Measurements from ENCODE around the gene SLC37A4. TPM values are rescaled to one million over a fixed set of nuclear protein-coding genes. Genes with fewer than 3 reads are reported as not detected.
A peak's percentile ranks its signal among the peaks of the same experiment; 100 is the strongest.
"Not testable (repeated sequence)": the region's sequence is repeated elsewhere in the genome, so short reads cannot be mapped to it uniquely, and the experiment has no call there.

Gene SLC37A4
- total RNA-seq, 2 donors from 2014 or later: 43.0 to 59.9 TPM

DNA sequence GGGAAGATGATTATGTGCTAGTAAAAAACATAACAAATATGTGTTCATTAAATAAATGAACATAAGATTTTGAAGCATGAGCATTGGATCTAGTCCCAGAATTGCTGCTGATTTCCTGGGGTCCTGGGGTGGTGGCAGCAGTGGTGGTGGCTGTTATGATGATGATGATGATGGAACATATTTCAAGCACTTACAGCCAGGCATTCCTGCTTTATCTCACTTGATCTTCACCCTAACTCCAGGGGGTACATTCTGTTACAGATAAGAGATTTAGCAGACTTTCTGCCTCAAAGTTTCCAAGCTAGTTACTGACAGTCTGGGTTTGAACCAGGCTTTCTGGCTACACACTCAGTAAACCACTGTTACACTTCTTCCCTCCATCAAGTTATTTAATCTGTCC, 6.9 kb downstream of the SLC37A4 start:
- no peak for ATAC-seq
- no peak for DNase-seq
- intact Hi-C loops (cut with DNase I, micrococcal nuclease): no loop called here

DNA sequence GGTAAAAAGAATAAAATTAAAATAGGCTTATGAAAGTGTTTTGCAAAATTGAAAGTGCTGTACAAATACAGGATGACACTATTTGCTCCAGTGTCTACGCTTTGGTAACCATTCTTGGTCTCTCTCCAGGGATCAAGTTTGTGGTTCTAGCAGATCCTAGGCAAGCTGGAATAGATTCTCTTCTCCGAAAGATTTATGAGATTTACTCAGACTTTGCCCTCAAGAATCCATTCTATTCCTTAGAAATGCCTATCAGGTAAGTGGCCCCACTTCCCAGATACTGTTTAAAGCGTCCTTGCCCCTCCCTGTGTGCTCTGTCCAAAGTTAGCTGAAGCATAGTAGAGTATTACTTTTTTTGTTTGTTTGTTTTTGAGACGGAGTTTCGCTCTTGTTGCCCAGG, 9.0 kb downstream of the SLC37A4 start:
- ATAC-seq: peak; percentile 29
- intact Hi-C loops (cut with DNase I, micrococcal nuclease): no loop called here
- no peak for DNase-seq

DNA sequence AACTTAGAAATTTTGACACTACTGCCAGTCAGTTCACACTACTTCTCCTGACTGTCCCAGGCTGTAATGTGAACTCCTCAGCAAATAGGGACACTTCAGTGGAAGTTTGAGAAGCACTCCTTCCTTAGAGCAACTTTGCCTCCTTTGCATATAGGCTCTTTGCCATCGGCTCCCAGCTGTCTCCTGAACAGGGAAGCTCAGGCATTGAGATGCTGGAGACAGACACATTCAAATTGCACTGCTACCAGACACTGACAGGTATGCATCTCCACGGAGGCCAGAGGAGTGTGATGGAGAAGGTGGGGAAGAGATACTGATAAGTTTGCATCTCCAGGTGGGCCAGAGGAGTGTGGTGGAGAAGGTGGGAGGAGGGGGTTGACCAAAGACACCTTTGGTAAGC, 10.7 kb downstream of the SLC37A4 start:
- DNase-seq (no peak), ATAC-seq (no peak)
- intact Hi-C loops (cut with DNase I, micrococcal nuclease): no loop called here

DNA sequence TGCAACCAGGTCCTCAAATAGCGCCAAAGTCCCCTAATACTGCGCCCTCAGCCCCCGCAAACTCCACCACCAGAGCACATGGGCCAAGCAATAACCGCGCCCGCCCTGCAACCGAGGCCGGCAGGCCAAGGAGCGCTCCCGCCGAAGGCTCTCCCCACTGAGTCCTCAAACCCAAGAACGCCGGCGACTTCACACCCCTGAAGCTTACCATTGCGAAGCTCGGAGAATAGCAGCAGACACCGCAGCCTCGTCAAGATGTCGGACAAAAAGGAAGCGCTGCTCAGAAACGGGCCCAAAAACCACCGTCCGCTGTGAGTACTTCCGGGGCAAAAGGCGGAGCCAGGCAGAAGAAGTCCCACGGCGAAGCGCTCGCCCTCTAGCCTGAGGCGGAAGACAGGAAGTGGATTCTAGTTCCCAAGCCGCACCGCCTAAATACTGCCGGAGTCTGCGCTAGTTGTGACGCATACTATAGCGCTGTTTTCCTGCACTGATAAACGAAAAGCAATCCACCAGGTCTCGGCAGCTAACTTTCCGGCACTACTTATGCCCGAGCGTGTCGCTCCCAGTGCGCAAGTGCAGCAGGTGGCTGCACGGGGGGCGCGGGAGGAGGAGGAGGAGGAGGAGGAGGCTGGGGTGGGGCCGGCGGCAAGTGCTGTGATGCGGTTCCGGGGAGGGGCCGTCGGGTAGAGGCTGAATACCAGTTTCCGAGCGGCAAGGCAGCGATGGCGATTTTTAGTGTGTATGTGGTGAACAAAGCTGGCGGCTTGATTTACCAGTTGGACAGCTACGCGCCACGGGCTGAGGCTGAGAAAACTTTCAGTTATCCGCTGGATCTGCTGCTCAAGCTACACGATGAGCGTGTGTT, 12.4 kb downstream of the SLC37A4 start, which contains the start of the genes RPS25 and TRAPPC4:
RPS25 (minus strand) TSS at position 270 of the 865 bp plus-strand sequence; CDS start at position 211, 59 bp downstream.
TRAPPC4 (plus strand) TSS at position 693 of the 865 bp plus-strand sequence; CDS start at position 723, 30 bp downstream.
- peak; percentile 95 to 97 for DNase-seq
- intact Hi-C loops (cut with DNase I, micrococcal nuclease): no loop called here
- ATAC-seq: peak; percentile 85

DNA sequence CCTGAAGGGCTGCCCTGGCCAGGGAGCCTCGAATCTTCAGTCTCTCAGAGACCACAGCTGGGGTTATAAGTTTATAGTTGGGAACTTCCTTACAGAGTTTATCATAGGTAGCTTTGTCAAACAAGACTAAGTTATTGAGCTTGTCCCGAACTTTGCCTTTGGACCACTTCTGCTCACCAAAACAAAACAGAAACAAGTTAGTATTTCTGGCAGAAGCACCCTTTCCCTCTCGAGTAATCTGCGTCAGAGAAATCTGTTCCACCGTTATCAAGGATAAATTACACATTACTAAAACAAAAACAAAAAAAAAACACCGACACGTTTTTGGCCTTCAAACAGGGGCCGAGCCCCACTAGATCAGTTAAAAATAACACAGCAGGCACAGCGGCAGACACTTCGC, 13.3 kb downstream of the SLC37A4 start:
- DNase-seq; intact Hi-C loops (cut with DNase I, micrococcal nuclease): not testable (repeated sequence)

DNA sequence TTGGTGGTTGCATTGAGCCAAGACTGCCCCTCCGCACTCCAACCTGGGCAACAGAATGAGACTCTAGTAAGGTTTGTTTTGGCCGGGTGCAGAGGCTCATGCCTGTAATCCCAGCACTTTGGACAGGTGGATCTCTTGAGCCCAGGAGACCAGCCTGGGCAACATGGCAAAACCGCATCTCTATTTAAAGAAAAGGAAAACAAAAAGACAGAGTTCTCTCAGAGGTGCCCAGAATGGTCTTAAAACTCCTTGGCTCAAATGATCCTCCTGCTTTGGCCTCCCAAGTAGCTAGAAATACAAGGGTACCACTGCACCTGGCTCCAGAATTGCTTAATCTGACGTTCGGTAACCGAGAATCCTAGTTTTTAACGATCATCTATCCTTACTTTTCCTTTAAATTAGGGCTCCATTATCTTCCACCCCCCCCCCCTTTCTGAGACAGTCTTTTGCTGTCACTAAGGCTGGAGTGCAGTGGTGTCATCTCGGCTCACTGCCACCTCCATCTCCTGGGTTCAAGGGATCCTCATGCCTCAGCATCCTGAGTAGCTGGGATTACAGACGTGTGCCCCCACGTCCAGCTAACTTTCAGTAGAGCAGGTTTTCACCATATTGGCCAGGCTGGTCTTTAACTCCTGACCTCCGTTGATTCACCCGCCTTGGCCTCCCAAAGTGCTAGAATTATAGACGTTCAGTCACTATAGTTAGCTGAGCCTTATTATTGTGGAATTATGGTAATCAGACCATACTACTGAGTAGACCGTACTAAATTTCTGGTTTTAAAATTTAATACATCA, 14.3 kb downstream of the SLC37A4 start:
- intact Hi-C loops (cut with DNase I, micrococcal nuclease): no loop called here
- ATAC-seq: no peak
- DNase-seq: no peak

More for the DNA sequence above, 13.3 kb downstream of the SLC37A4 start:
- not testable (repeated sequence) for ATAC-seq

DNA sequence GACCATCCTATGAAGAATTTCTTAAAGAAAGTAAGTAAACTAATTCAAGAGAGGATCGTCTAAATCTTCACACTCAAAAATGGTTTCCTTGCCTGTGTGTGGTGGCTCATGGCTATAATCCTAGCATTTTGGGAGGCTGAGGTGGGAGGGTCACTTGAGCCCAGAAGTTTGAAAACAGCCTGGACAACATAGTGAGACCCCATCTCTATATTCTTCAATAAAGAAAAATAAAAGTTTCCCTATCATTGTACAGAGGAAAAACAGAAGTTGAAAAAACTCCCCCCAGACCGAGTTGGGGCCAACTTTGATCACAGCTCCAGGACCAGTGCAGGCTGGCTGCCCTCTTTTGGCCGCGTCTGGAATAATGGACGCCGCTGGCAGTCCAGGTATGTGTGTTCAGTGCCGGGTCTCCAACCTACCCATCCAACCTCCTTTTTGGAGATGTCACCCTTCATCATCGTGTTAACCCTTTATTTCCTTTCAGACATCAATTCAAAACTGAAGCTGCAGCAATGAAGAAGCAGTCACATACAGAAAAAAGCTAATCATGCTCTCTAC, 15.5 kb downstream of the SLC37A4 start:
- ATAC-seq (no peak), DNase-seq (no peak)
- intact Hi-C loops (cut with DNase I, micrococcal nuclease): no loop called here

DNA sequence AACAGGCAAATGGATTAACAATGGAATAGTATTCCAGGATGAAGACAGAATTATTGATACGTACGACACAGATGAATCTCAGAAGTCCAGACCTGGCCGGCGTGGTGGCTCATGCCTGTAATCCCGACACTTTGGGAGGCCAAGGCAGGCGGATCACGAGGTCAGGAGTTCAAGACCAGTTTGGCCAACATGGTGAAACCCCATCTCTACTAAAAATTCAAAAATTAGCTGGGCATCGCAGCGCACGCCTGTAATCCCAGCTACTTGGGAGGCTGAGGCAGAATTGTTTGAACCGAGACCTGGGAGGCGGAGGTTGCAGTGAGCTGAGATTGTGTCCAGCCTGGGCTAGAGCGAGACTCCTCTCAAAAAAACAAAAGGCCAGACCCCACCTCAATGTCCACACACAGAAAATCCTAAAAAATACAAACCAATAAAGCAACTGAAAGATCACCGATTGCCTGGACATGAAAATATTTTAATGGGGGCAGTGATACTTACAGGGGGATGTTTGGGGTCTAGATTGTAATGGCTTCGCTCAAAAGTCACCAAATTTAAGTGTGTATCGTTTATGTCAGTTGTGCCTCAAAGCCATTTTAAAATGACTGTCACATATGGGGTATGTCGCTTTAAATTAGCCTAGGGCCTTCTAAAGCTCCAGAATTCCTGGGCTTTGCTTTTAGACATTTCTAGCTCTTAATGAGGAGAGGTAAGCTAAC, 16.3 kb downstream of the SLC37A4 start:
- ATAC-seq (no peak), DNase-seq (no peak)
- intact Hi-C loops (cut with DNase I, micrococcal nuclease): no loop called here

DNA sequence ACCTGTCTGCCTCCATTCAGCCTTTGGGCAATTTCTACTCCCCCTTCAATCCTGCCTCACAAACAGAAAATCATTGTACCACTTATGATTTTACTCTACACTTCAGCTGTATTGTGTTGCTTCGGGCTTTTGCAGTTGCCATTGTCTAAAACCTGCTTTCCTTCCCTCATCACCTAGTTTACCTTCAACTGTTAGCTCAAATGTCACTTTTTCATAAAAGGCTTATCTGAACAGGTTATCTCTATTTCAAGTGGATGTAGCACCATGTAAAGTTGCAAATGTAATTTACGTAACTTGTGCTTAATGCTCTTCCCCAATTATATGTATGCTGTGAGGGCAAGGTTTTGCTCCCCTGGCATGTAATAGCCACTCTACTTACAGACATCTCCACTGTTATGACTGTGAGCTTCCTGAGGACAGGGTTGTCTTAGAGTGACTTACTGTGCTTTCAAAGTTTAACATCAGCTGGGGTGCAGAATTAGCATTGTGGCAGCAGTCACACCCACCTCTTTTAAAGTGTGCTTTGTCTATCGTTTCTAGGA, 18.0 kb downstream of the SLC37A4 start:
- DNase-seq: no peak
- ATAC-seq: no peak
- intact Hi-C loops (cut with DNase I, micrococcal nuclease): no loop called here

DNA sequence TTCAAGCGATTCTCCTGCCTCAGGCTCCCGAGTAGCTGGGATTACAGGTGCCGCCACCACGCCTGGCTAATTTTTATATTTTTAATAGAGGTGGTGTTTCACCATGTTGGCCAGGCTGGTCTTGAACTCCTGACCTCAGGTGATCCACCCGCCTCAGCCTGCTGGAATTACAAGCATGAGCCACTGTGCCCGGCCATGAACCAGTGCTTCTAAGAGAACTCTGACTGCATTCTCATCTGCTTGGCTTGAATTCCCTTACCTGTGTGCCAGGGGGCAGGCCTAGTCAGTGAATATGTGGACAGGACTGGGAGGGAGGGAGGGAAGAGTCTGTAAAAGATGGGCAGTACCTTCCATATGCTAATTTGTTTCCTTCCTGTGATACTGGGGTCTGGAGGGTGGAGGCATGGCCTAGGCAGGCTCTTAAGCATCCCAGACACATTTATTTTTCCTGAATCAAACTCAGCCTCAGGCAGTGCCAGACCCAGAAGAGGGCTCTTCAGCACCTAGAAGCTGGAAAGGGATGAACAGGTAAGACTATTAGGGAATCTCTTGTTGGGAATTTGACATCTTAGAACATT, 19.1 kb downstream of the SLC37A4 start:
- no peak for ATAC-seq
- intact Hi-C loops (cut with DNase I, micrococcal nuclease): no loop called here
- no peak for DNase-seq

DNA sequence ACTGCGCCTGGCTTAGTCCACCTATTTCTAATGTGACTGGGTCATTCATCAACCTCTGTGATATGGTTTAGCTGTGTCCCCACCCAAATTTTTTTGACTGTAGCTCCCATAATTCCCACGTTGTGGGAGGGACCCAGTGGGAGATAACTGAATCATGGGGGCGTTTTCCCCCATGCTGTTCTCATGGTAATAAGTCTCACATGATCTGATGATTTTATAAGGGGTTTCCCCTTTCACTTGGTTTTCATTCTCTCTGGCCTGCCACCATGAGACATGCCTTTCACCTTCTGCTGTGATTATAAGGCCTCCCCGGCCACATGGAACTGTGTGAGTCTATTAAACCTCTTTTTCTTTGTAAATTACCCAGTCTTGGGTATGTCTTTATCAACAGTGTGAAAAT, 24.0 kb downstream of the SLC37A4 start:
- intact Hi-C loops (cut with DNase I, micrococcal nuclease): no loop called here
- ATAC-seq (no peak), DNase-seq (no peak)

DNA sequence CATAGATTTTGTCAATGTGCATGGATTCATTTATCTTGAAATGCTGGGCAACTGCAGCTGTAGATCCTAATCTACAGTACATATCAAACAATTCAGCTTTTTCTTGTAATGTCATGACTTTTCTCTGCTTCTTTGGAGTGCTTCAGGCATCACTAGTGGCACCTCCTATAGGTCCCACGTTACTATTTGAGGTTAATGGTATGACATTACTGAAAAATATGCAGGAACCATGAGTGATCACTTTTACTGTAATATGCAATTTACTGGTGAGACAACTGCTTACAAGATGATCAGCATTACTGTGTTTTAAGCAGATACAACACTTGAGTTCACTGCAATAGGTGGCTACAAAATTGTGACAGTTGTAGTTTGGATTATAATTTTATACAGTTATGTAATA, 29.8 kb downstream of the SLC37A4 start:
- no peak for ATAC-seq

DNA sequence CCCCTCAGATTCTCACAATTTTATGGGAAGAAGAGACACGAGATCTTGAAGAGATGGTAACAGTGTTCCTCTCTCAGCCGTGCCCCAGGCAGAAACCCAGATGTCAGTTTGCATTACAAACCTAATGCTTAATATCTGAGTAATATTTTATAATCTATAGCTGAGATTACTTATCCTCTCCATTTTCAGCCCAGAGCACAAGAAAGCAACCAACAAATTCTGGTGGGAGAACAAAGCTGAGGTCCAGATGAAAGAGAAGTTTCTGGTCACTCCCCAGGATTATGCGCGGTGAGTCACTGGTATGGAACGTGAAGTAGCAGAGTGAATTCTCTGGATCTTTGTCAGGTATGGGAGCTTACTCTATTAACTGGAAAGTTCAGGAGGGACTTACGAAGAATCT, 31.9 kb downstream of the SLC37A4 start:
- no peak for DNase-seq
- no peak for ATAC-seq
- intact Hi-C loops (cut with DNase I, micrococcal nuclease): no loop called here

More for the DNA sequence above, 29.8 kb downstream of the SLC37A4 start:
- intact Hi-C loops (cut with DNase I, micrococcal nuclease): no loop called here
- no peak for DNase-seq

DNA sequence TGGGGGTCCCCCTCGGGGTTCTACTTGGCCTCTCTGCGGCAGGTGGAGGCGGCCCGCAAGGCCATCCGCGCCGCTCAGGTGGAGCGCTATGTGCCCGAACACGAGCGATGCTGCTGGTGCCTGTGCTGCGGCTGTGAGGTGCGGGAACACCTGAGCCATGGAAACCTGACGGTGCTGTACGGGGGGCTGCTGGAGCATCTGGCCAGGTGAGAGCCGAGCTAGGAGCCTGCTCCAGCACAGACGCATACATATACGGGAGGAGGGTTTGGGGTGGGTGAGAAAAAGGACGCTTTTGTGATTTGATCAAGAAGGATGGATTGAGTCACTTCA, 32.3 kb downstream of the SLC37A4 start:
- ATAC-seq: peak; percentile 51
- DNase-seq: no peak
- intact Hi-C loops (cut with DNase I, micrococcal nuclease): no loop called here

DNA sequence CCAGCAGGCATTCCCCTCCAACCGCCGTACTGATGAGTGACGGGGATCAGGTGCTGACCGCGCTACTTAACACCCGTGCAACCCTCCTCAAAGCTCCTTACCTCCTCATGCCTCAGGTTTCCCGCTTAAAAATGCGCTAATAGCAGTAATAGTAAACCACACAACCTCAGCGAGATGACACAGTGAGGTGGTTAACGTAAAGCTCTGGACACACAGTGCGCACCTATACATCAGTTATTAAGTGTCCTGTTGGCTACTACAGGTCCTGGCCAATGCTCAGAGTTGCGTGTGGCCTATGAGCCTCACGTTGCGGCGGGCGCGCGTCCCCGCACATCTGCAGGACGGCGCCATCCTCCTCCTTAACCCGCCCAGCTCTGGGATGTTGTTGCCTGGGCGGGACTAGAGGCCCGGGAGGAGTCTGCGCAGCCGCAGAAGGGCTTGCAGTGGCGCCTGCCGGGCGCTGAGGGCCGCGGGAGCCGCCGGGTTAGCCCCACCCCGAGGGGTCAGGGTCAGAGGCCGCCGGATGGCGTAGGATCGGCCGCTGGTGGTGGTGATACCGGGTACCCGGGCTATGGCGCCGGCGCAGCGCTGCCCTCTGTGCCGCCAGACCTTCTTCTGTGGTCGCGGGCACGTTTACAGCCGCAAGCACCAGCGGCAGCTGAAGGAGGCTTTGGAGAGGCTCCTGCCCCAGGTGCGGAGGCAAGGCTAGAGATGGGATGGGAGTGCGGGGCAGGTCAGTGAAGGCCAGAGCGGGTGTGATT, 32.9 kb downstream of the SLC37A4 start, which contains the start of gene CENATAC:
CENATAC (plus strand) TSS at position 512 of the 761 bp plus-strand sequence; CDS start at position 572, 60 bp downstream.
- intact Hi-C loops (cut with DNase I, micrococcal nuclease): no loop called here
- ATAC-seq (peak; percentile 100), DNase-seq (peak; percentile 95 to 97)

DNA sequence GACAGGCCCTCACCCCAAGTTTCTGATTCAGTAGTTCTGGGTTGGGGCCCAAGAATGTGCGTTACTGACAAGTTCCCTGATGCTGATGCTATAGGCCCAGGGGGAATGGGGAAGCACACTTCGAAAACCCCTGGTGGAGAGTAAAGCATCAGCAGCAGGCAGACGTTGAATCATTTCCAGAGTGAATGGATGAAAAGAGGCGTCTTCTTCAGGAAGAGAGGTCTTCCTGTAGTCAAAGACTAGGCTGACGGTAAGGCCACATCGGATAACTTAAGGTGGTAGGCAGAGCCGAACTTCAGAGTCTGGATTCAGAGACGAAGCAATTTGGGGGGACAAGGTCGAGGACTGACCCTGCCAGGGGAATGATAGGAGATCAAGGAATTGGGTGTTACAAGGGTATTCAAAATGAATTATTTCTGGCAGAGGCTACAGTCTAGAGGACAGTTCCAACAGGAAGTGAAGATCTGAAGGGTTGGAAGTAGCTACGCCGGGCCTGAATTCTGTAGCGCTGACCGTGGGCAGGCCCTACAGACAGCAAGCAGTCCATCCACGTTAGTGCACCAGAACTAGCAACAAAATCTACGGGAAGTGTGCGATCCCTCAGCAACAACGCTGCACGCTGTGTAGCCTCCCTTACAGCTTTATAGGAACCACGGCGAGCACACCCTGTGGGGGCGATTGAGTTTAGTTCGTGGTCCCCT, 33.6 kb downstream of the SLC37A4 start:
- peak; percentile 23 for ATAC-seq
- peak in 1 of 2 donors; percentile 23 for DNase-seq
- intact Hi-C loops (cut with DNase I, micrococcal nuclease): no loop called here

DNA sequence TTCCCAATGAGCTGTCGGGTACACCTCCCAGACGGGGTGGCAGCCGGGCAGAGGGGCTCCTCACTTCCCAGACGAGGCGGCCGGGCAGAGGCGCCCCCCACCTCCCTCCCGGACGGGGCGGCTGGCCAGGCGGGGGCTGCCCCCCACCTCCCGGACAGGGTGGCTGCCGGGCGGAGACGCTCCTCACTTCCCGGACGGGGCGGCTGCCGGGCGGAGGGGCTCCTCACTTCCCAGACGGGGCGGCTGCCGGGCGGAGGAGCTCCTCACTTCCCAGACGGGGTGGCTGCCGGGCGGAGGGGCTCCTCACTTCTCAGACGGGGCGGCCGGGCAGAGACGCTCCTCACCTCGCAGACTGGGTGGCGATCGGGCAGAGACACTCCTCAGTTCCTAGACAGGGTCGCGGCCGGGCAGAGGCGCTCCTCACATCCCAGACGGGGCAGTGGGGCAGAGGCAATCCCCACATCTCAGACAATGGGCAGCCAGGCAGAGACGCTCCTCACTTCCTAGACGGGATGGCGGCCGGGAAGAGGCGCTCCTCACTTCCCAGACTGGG, 39.1 kb downstream of the SLC37A4 start:
- not testable (repeated sequence) for DNase-seq

More for the DNA sequence above, 39.1 kb downstream of the SLC37A4 start:
- intact Hi-C loops (cut with DNase I, micrococcal nuclease); ATAC-seq: not testable (repeated sequence)

Measured in left colon (tissue), 2 donors.